Caco-2 (cell line): ENCODE data around the gene A2M. TPM values are rescaled to one million over a fixed set of nuclear protein-coding genes. Genes with fewer than 3 reads are reported as not detected.

Experiments
- BruUV-seq: library from RNA; stranded (reverse); fragments of 400-500 nt; replicated peaks from 2 replicates; lab custom pipeline; 2021; lab: Mats Ljungman, UMichigan
- CTCF ChIA-PET: fragments of 300-600 bp; sonication (Branson Sonifier 250); formaldehyde crosslinking; loops from one replicate; lab custom pipeline; 2022; ENCODE audit warnings: antibody characterized with exemption; lab: Charles Lee
- POLR2A ChIA-PET: fragments of 300-600 bp; sonication (Branson Sonifier 250); formaldehyde crosslinking; loops from one replicate; lab custom pipeline; 2022; ENCODE audit warnings: antibody characterized with exemption; lab: Charles Lee
- DNase-seq, 2 experiments: peaks; one replicate each; pipeline versions ENCODE4 v3.0.0 to v3.0.0-alpha.2; 2020 to 2022
- H3K27me3 ChIP-seq: replicated peaks from 2 replicates; pipeline ENCODE4 v1.6.0; 2011; ENCODE audit warnings: low read length; ENCODE audit not compliant: control insufficient read depth, insufficient read depth
- H3K36me3 ChIP-seq: 2 replicates; pipeline ENCODE4 v1.5.1; 2011; ENCODE audit warnings: low read length; ENCODE audit not compliant: control insufficient read depth, insufficient read depth
- H3K4me1 ChIP-seq: fragments of 250-450 bp; sonication (Bioruptor Pico); 2 replicates; pipeline ENCODE4 v1.5.1; 2020; ENCODE audit warnings: mild to moderate bottlenecking
- H3K4me3 ChIP-seq: 2 replicates; pipeline ENCODE4 v1.5.1; 2011; ENCODE audit warnings: low read depth, mild to moderate bottlenecking, control low read depth, low read length
- H3K9me3 ChIP-seq: fragments of 250-450 bp; sonication (Bioruptor Pico); 2 replicates; pipeline ENCODE4 v1.5.1; 2020; ENCODE audit warnings: mild to moderate bottlenecking, moderate library complexity
- H3K27ac Mint-ChIP-seq: one replicate; pipeline ENCODE4 v1.8.0; 2022; ENCODE audit warnings: mixed read lengths; ENCODE audit not compliant: unreplicated experiment
- H3K27me3 Mint-ChIP-seq: one replicate; pipeline ENCODE4 v1.8.0; 2022; ENCODE audit warnings: mixed read lengths; ENCODE audit not compliant: insufficient read depth, unreplicated experiment
- H3K36me3 Mint-ChIP-seq: one replicate; pipeline ENCODE4 v1.8.0; 2022; ENCODE audit warnings: mild to moderate bottlenecking, mixed read lengths; ENCODE audit not compliant: insufficient read depth, unreplicated experiment
- H3K4me1 Mint-ChIP-seq: one replicate; pipeline ENCODE4 v1.8.0; 2022; ENCODE audit warnings: low read depth, mixed read lengths; ENCODE audit not compliant: unreplicated experiment
- H3K4me3 Mint-ChIP-seq: one replicate; pipeline ENCODE4 v1.8.0; 2022; ENCODE audit warnings: mild to moderate bottlenecking, moderate library complexity, mixed read lengths; ENCODE audit not compliant: unreplicated experiment
- H3K9me3 Mint-ChIP-seq: one replicate; pipeline ENCODE4 v1.8.0; 2022; ENCODE audit warnings: mixed read lengths; ENCODE audit not compliant: unreplicated experiment
- CTCF ChIP-seq, 2 experiments: fragments of 200-600 bp in 1 of 2; IDR thresholded peaks; 1 replicate in 1 of 2; 2 replicates in 1 of 2; pipeline versions ENCODE4 v1.5.1 to v1.8.0; 2011 to 2022; ENCODE audit warnings: antibody characterized with exemption in 1 of 2, control low read depth in 1 of 2, inconsistent platforms in 1 of 2, low read depth in 1 of 2, low read length in 1 of 2, mild to moderate bottlenecking in 1 of 2, moderate library complexity in 1 of 2; ENCODE audit not compliant: insufficient read depth in 1 of 2, severe bottlenecking in 1 of 2, unreplicated experiment in 1 of 2
- intact Hi-C: fragments of 100-400 bp; cut with micrococcal nuclease; formaldehyde crosslinking; loops from one replicate; pipeline ENCODE4 v1.10.0; 2022; ENCODE audit not compliant: unreplicated experiment
- total RNA-seq: library from RNA; stranded (reverse); gene quantifications from 2 replicates; pipeline ENCODE4 v1.2.3, GENCODE V29; 2022

The A2M gene
- total RNA-seq, 1 experiment from 2014 or later: 1.00 TPM

- Histone ChIP-seq H3K36me3 (no peaks in the 10 kb centered on the region), H3K4me1 (no peaks in the 10 kb centered on the region; the same call in 1 of the 2 replicates), H3K4me3 (no peak overlapping the region), H3K27me3 (no peaks in the 10 kb centered on the region), H3K9me3 (no peaks in the 10 kb centered on the region)
- BruUV-seq: no TSS peak
- H3K4me1 Mint-ChIP-seq: peaks cover 7% of the 10 kb centered on the region
- no peak overlapping the region for H3K27ac Mint-ChIP-seq
- no peaks in the 10 kb centered on the region for H3K27me3 Mint-ChIP-seq
- H3K36me3 Mint-ChIP-seq: no peaks in the 10 kb centered on the region
- POLR2A ChIA-PET: no interaction called here
- no peak overlapping the region for H3K4me3 Mint-ChIP-seq
- intact Hi-C loops: no loop called here
- CTCF ChIA-PET: no interaction called here
- H3K9me3 Mint-ChIP-seq: peaks cover 6% of the 10 kb centered on the region
- DNase-seq: no peak
- TF ChIP-seq CTCF (IDR thresholded peaks at IDR 0.05; ENCODE audit: insufficient read depth in 1 of 2, low read depth in 1 of 2, low read length in 1 of 2, severe bottlenecking in 1 of 2, unreplicated experiment in 1 of 2): no peak
Observed at GRCh38 chr12:9156119-9156518, 40.4 kb upstream of the A2M start.

DNA sequence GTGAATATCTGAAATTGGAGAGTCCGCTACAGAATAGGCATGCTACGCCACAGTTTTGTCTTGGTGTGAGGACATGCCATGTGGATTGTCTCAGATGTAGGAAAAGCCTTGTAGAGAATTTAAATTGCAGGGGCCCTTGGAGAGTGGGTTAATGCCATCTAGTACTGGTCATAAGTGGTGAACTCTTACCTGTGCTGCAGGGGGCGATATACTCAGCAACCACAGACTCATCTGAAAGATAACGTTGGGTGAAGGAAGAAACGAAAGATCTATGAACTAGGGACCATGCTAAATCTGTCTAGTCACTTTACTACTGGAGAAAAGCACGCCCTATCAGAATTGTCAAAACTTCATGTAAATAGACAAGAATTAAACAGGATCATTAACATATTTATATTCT is 33.7 kb upstream of the A2M start:
- CTCF ChIA-PET: no interaction called here
- Histone ChIP-seq H3K36me3 (no peaks in the 10 kb centered on the region), H3K4me1 (peaks cover 7% of the 10 kb centered on the region; the same call in 1 of the 2 replicates), H3K4me3 (no peak overlapping the region), H3K9me3 (peaks cover 18% of the 10 kb centered on the region), H3K27me3 (no peaks in the 10 kb centered on the region)
- peaks cover 6% of the 10 kb centered on the region for H3K36me3 Mint-ChIP-seq
- peaks cover 46% of the 10 kb centered on the region for H3K9me3 Mint-ChIP-seq
- TF ChIP-seq CTCF (IDR thresholded peaks at IDR 0.05; ENCODE audit: insufficient read depth in 1 of 2, low read depth in 1 of 2, low read length in 1 of 2, severe bottlenecking in 1 of 2, unreplicated experiment in 1 of 2): no peak
- DNase-seq: peak in 1 of 2 experiments; percentile 15
- no peak overlapping the region for H3K27ac Mint-ChIP-seq
- no peaks in the 10 kb centered on the region for H3K27me3 Mint-ChIP-seq
- BruUV-seq: no TSS peak
- H3K4me1 Mint-ChIP-seq: peaks cover 16% of the 10 kb centered on the region
- no peak overlapping the region for H3K4me3 Mint-ChIP-seq
- POLR2A ChIA-PET: no interaction called here
- intact Hi-C loops: no loop called here

- Mint-ChIP-seq H3K36me3 (peaks cover 6% of the 10 kb centered on the region), H3K27me3 (no peaks in the 10 kb centered on the region), H3K9me3 (peaks cover 50% of the 10 kb centered on the region), H3K27ac (no peak overlapping the region), H3K4me1 (peaks cover 18% of the 10 kb centered on the region), H3K4me3 (no peak overlapping the region)
- H3K9me3 ChIP-seq: peaks cover 23% of the 10 kb centered on the region
- no peak overlapping the region for H3K4me3 ChIP-seq
- no TSS peak for BruUV-seq
- no peaks in the 10 kb centered on the region; the same call in 1 of the 2 replicates for H3K36me3 ChIP-seq
- ChIA-PET CTCF (no interaction called here), POLR2A (no interaction called here)
- intact Hi-C loops: no loop called here
- no peak for TF ChIP-seq CTCF (IDR thresholded peaks at IDR 0.05; ENCODE audit: insufficient read depth in 1 of 2, low read depth in 1 of 2, low read length in 1 of 2, severe bottlenecking in 1 of 2, unreplicated experiment in 1 of 2)
- no peak for DNase-seq
- no peaks in the 10 kb centered on the region for H3K27me3 ChIP-seq
- peaks cover 7% of the 10 kb centered on the region; the same call in 1 of the 2 replicates for H3K4me1 ChIP-seq
Observed at GRCh38 chr12:9148926-9149325, 33.2 kb upstream of the A2M start.
